ENCODE measurements around the gene CNOT4. TPM values are rescaled to one million over a fixed set of nuclear protein-coding genes. Genes with fewer than 3 reads are reported as not detected.

The CNOT4 gene
- total and polyA plus RNA-seq, 5 donors: 9.9 to 33.1 (median 28.3) TPM

GRCh38 chr7:135537905-135538304 lies 28.0 kb upstream of the CNOT4 start:
- intact Hi-C loops (cut with DNase I): no loop called here
- ATAC-seq: no peak
- no peak for DNase-seq

GRCh38 chr7:135537453-135537852 lies 27.6 kb upstream of the CNOT4 start:
- DNase-seq: no peak
- H3K9me3 ChIP-seq (ENCODE audit: control insufficient read depth, low read length): no peaks in the 10 kb centered on the region
- no peaks in the 10 kb centered on the region for H3K4me1 ChIP-seq (ENCODE audit: control insufficient read depth, insufficient read depth, low read length)
- ATAC-seq: no peak
- no peak overlapping the region for H3K27ac ChIP-seq (ENCODE audit: low read length)
- H3K4me3 ChIP-seq (ENCODE audit: low read length): no peak overlapping the region
- H3K27me3 ChIP-seq (ENCODE audit: control insufficient read depth, insufficient read depth): no peaks in the 10 kb centered on the region
- intact Hi-C loops (cut with DNase I): no loop called here
- 82% methylated on average over 1 of the region's 1 CpG for WGBS

More at GRCh38 chr7:135537905-135538304, 28.0 kb upstream of the CNOT4 start:
- Histone ChIP-seq H3K27ac (ENCODE audit: low read length) (no peak overlapping the region), H3K9me3 (ENCODE audit: control insufficient read depth, low read length) (no peaks in the 10 kb centered on the region), H3K27me3 (ENCODE audit: control insufficient read depth, insufficient read depth) (no peaks in the 10 kb centered on the region), H3K4me1 (ENCODE audit: control insufficient read depth, insufficient read depth, low read length) (no peaks in the 10 kb centered on the region), H3K4me3 (ENCODE audit: low read length) (no peak overlapping the region)

GRCh38 chr7:135536150-135536549 lies 26.2 kb upstream of the CNOT4 start:
- Histone ChIP-seq H3K27ac (ENCODE audit: low read length) (no peak overlapping the region), H3K27me3 (ENCODE audit: control insufficient read depth, insufficient read depth) (no peaks in the 10 kb centered on the region), H3K9me3 (ENCODE audit: control insufficient read depth, low read length) (no peaks in the 10 kb centered on the region), H3K4me1 (ENCODE audit: control insufficient read depth, insufficient read depth, low read length) (no peaks in the 10 kb centered on the region), H3K4me3 (ENCODE audit: low read length) (no peak overlapping the region)
- 69% methylated on average over 7 of the region's 7 CpGs for WGBS
- intact Hi-C loops (cut with DNase I): no loop called here
- no peak for ATAC-seq
- no peak for DNase-seq

- H3K4me1 ChIP-seq (ENCODE audit: control insufficient read depth, insufficient read depth, low read length): no peaks in the 10 kb centered on the region
- ATAC-seq (no peak), DNase-seq (no peak)
- intact Hi-C loops (cut with DNase I): no loop called here
- H3K4me3 ChIP-seq (ENCODE audit: low read length): no peak overlapping the region
- H3K27ac ChIP-seq (ENCODE audit: low read length): no peak overlapping the region
- H3K9me3 ChIP-seq (ENCODE audit: control insufficient read depth, low read length): no peaks in the 10 kb centered on the region
- no peaks in the 10 kb centered on the region for H3K27me3 ChIP-seq (ENCODE audit: control insufficient read depth, insufficient read depth)
- WGBS: 92% methylated on average over 3 of the region's 3 CpGs
Observed at GRCh38 chr7:135527025-135527424, 17.1 kb upstream of the CNOT4 start.

- no peak overlapping the region for H3K4me3 ChIP-seq (ENCODE audit: low read length)
- 91% methylated on average over 4 of the region's 4 CpGs for WGBS
- no peaks in the 10 kb centered on the region for H3K9me3 ChIP-seq (ENCODE audit: control insufficient read depth, low read length)
- no peaks in the 10 kb centered on the region for H3K4me1 ChIP-seq (ENCODE audit: control insufficient read depth, insufficient read depth, low read length)
- no peak for ATAC-seq
- H3K27me3 ChIP-seq (ENCODE audit: control insufficient read depth, insufficient read depth): no peaks in the 10 kb centered on the region
- DNase-seq: no peak
- no peak overlapping the region for H3K27ac ChIP-seq (ENCODE audit: low read length)
- intact Hi-C loops (cut with DNase I): no loop called here
Observed at GRCh38 chr7:135525426-135525825, 15.5 kb upstream of the CNOT4 start.

GRCh38 chr7:135523146-135523545 lies 13.2 kb upstream of the CNOT4 start:
- Histone ChIP-seq H3K27ac (ENCODE audit: low read length) (no peak overlapping the region), H3K27me3 (ENCODE audit: control insufficient read depth, insufficient read depth) (no peaks in the 10 kb centered on the region), H3K4me1 (ENCODE audit: control insufficient read depth, insufficient read depth, low read length) (no peaks in the 10 kb centered on the region), H3K9me3 (ENCODE audit: control insufficient read depth, low read length) (no peaks in the 10 kb centered on the region), H3K4me3 (ENCODE audit: low read length) (no peak overlapping the region)
- intact Hi-C loops (cut with DNase I): no loop called here
- WGBS: 93% methylated on average over 1 of the region's 1 CpG
- ATAC-seq (no peak), DNase-seq (no peak)

GRCh38 chr7:135522509-135522908 lies 12.6 kb upstream of the CNOT4 start:
- ATAC-seq (no peak), DNase-seq (no peak)
- no peaks in the 10 kb centered on the region for H3K4me1 ChIP-seq (ENCODE audit: control insufficient read depth, insufficient read depth, low read length)
- no peak overlapping the region for H3K27ac ChIP-seq (ENCODE audit: low read length)
- WGBS: 91% methylated on average over 6 of the region's 6 CpGs
- no peak overlapping the region for H3K4me3 ChIP-seq (ENCODE audit: low read length)
- H3K27me3 ChIP-seq (ENCODE audit: control insufficient read depth, insufficient read depth): no peaks in the 10 kb centered on the region
- intact Hi-C loops (cut with DNase I): no loop called here
- H3K9me3 ChIP-seq (ENCODE audit: control insufficient read depth, low read length): no peaks in the 10 kb centered on the region

- intact Hi-C loops (cut with DNase I): no loop called here
- DNase-seq (no peak), ATAC-seq (no peak)
- 89% methylated on average over 4 of the region's 4 CpGs for WGBS
- Histone ChIP-seq H3K4me1 (ENCODE audit: control insufficient read depth, insufficient read depth, low read length) (no peaks in the 10 kb centered on the region), H3K27ac (ENCODE audit: low read length) (no peak overlapping the region), H3K27me3 (ENCODE audit: control insufficient read depth, insufficient read depth) (no peaks in the 10 kb centered on the region), H3K9me3 (ENCODE audit: control insufficient read depth, low read length) (no peaks in the 10 kb centered on the region), H3K4me3 (ENCODE audit: low read length) (no peak overlapping the region)
Observed at GRCh38 chr7:135519871-135520270, 10.0 kb upstream of the CNOT4 start.

- no peak overlapping the region for H3K4me3 ChIP-seq (ENCODE audit: low read length)
- H3K4me1 ChIP-seq (ENCODE audit: control insufficient read depth, insufficient read depth, low read length): no peaks in the 10 kb centered on the region
- no peaks in the 10 kb centered on the region for H3K9me3 ChIP-seq (ENCODE audit: control insufficient read depth, low read length)
- ATAC-seq (no peak), DNase-seq (no peak)
- no peak overlapping the region for H3K27ac ChIP-seq (ENCODE audit: low read length)
- intact Hi-C loops (cut with DNase I): no loop called here
- no peaks in the 10 kb centered on the region for H3K27me3 ChIP-seq (ENCODE audit: control insufficient read depth, insufficient read depth)
Observed at GRCh38 chr7:135519233-135519688, 9.4 kb upstream of the CNOT4 start.

GRCh38 chr7:135518748-135519147 lies 8.8 kb upstream of the CNOT4 start:
- H3K9me3 ChIP-seq (ENCODE audit: control insufficient read depth, low read length): no peaks in the 10 kb centered on the region
- DNase-seq (no peak), ATAC-seq (no peak)
- intact Hi-C loops (cut with DNase I): no loop called here
- 93% methylated on average over 1 of the region's 1 CpG for WGBS
- H3K4me3 ChIP-seq (ENCODE audit: low read length): no peak overlapping the region
- H3K27me3 ChIP-seq (ENCODE audit: control insufficient read depth, insufficient read depth): no peaks in the 10 kb centered on the region
- H3K27ac ChIP-seq (ENCODE audit: low read length): no peak overlapping the region
- H3K4me1 ChIP-seq (ENCODE audit: control insufficient read depth, insufficient read depth, low read length): no peaks in the 10 kb centered on the region

- WGBS: 68% methylated on average over 3 of the region's 3 CpGs
- ATAC-seq (no peak), DNase-seq (no peak)
- no peaks in the 10 kb centered on the region for H3K27me3 ChIP-seq (ENCODE audit: control insufficient read depth, insufficient read depth)
- H3K9me3 ChIP-seq (ENCODE audit: control insufficient read depth, low read length): no peaks in the 10 kb centered on the region
- no peak overlapping the region for H3K4me3 ChIP-seq (ENCODE audit: low read length)
- intact Hi-C loops (cut with DNase I): no loop called here
- H3K27ac ChIP-seq (ENCODE audit: low read length): no peak overlapping the region
- no peaks in the 10 kb centered on the region for H3K4me1 ChIP-seq (ENCODE audit: control insufficient read depth, insufficient read depth, low read length)
Observed at GRCh38 chr7:135517060-135517459, 7.2 kb upstream of the CNOT4 start.

- Histone ChIP-seq H3K27me3 (ENCODE audit: control insufficient read depth, insufficient read depth) (no peaks in the 10 kb centered on the region), H3K4me3 (ENCODE audit: low read length) (no peak overlapping the region), H3K4me1 (ENCODE audit: control insufficient read depth, insufficient read depth, low read length) (peaks cover 2% of the 10 kb centered on the region), H3K27ac (ENCODE audit: low read length) (no peak overlapping the region), H3K9me3 (ENCODE audit: control insufficient read depth, low read length) (no peaks in the 10 kb centered on the region)
- no peak for ATAC-seq
- 74% methylated on average over 3 of the region's 3 CpGs for WGBS
- intact Hi-C loops (cut with DNase I): loop anchor here in 1 of 4 donors (5.0 kb wide), 1 partner anchor 233 kb away; no protein-coding TSS in a partner anchor
- no peak for DNase-seq
Observed at GRCh38 chr7:135514856-135515255, 5.0 kb upstream of the CNOT4 start.
